GM19372 (cell line): ENCODE results near the gene CAMKMT.

Source experiments
- ATAC-seq: cut with Tn5 transposase; IDR thresholded peaks from one replicate; pipeline ENCODE4 v1.9.1; 2021; ENCODE audit warnings: mild to moderate bottlenecking, low read depth, moderate library complexity; ENCODE audit not compliant: unreplicated experiment

CAMKMT gene

GRCh38 chr2:44813165-44813564 lies 451.4 kb downstream of the CAMKMT start:
- no peak for ATAC-seq

DNA sequence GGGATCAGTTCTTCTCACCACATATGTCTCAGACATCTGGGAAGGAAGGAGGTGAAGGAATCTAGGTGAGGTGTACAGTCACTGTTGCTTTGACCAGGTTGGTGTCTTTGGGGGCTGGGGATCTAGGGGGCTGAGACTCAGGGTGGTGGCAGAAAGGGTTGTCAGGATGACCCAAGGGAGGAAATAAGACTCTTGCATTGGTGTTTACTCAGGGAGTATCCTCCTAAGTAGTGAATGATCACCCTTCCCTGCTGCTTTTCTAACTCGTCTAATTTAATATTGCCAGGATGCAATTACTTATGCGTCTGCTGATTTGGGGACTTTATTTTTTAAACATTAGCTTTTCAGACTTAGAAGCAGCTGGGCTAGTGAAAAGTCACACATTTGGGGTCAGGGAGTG lies 451.9 kb downstream of the CAMKMT start:
- ATAC-seq, result no peak

- no peak for ATAC-seq
These were observed 455.5 kb downstream of the CAMKMT start for GRCh38 chr2:44817256-44817655.

DNA sequence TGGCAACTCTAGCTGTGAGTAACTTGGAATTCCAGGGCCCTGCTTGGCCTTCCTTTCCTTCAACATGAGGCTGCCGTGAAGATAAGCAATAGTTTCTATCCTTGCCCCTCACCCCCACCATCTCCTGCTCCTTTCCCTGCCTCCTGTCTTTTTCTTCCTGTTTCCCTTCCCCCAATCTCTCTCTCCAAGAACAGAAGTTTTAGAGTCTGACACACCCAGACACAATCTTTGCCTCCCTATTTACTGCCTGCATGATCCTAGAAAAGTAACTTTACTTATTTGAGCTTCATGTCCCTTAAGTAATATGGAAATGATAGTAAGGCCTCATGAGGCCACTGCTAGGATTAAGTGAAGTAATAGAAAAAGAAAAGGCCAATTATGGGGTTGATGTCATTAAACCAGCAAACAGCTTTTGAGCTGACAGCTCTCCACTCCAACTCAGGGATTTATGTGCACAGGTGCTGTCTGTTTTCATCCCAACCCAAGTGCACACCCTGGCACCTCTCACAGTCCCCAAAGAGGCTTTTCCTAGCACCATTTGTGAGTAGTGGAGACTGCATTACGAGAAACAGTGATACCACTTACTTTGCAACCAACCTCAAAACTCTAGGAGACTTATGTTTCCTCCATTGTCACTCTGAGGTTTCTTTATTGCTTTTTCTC lies 456.1 kb downstream of the CAMKMT start:
- no peak for ATAC-seq

DNA sequence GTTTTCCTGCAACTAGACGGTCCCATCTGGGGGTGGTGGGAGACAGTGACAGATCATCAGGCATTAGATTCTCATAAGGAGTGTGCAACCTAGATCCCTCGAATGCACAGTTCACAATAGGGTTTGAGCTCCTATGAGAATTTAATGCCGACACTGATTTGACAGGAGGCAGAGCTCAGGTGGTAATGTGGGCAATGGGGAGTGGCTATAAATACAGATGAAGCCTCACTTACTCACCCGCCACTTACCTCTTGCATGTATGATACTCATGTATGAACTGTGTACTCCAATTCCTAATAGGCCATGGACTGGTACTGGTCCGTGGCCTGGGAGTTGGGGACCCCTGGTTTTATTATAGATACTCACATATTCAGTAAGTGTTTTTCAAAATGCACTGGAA lies 457.3 kb downstream of the CAMKMT start:
- ATAC-seq, result no peak

GRCh38 chr2:44821500-44821899 lies 459.8 kb downstream of the CAMKMT start:
- no peak for ATAC-seq

DNA sequence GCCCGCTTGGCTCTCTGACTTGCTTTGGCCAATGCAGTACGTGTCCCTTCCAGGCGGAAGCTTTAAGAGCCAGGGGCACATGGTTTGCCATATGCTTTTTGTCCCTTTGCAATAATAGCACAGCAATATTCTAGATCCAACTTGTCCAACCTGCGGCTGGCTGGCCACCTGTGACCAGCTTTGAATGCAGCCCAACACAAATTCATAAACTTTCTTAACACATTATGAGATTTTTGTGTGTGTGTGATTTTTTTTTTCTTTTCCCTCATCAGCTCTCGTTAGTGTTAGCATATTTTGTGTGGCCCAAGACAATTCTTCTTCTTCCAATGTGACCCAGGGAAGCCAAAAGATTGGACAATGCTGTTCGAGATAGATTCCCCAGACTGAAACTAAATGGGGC lies 460.4 kb downstream of the CAMKMT start:
- ATAC-seq, result no peak
